Urinary bladder (tissue), 4 donors: ENCODE measurements around the gene TTYH3. TPM values are rescaled to one million over a fixed set of nuclear protein-coding genes. Genes with fewer than 3 reads are reported as not detected.
"Not testable (repeated sequence)": the region's sequence is repeated elsewhere in the genome, so short reads cannot be mapped to it uniquely, and the experiment has no call there.

Experiments used
- DNase-seq: peaks from one replicate; pipeline ENCODE4 v3.0.0-alpha.2; 2015; ENCODE audit errors: extremely low spot score
- H3K27ac ChIP-seq: one replicate; pipeline ENCODE4 v1.5.1; 2013; ENCODE audit warnings: low read depth, mild to moderate bottlenecking, moderate library complexity
- H3K36me3 ChIP-seq: one replicate; pipeline ENCODE4 v1.6.1; 2013; ENCODE audit warnings: mild to moderate bottlenecking, moderate library complexity; ENCODE audit not compliant: insufficient read depth
- H3K4me1 ChIP-seq: one replicate; pipeline ENCODE4 v1.6.1; 2013; ENCODE audit warnings: mild to moderate bottlenecking, moderate library complexity; ENCODE audit not compliant: insufficient read depth
- H3K4me3 ChIP-seq: one replicate; pipeline ENCODE4 v1.5.1; 2013; ENCODE audit warnings: low read depth, low read length
- WGBS: extraction: QIAGEN DNeasy Blood & Tissue Kit; methylation state at CpG from one replicate; pipeline ENCODE4 v1.1.7; 2013; 5-methylcytosine and 5-hydroxymethylcytosine counted together
- polyA plus RNA-seq: library from polyadenylated mRNA; stranded (reverse); fragments of 200-250 nt; gene quantifications from one replicate; pipeline ENCODE4 v1.2.3, GENCODE V29; 2013
- total RNA-seq: library from RNA; depleted of rRNA; stranded (reverse); fragments of >200 nt; gene quantifications from one replicate; pipeline ENCODE4 v1.2.3, GENCODE V29; 2014
- donor health status: healthy with polysubstance abuse.
- donor health status: healthy.

Gene TTYH3
- total and polyA plus RNA-seq, 2 donors, result 26.7 to 29.2 TPM

- H3K4me3 ChIP-seq, result no peak overlapping the region
- H3K27ac ChIP-seq, result no peak overlapping the region
- H3K36me3 ChIP-seq, result no peaks in the 10 kb centered on the region
- H3K4me1 ChIP-seq, result no peaks in the 10 kb centered on the region
- no peak for DNase-seq
- WGBS, result 75% methylated on average over 26 of the region's 26 CpGs
Measured at GRCh38 chr7:2607122-2607922, 24.5 kb upstream of the TTYH3 start.

GRCh38 chr7:2607923-2608904 is 23.6 kb upstream of the TTYH3 start:
- Histone ChIP-seq H3K27ac (no peak overlapping the region), H3K4me1 (no peaks in the 10 kb centered on the region), H3K4me3 (no peak overlapping the region), H3K36me3 (no peaks in the 10 kb centered on the region)
- 84% methylated on average over 37 of the region's 37 CpGs for WGBS
- no peak for DNase-seq

GRCh38 chr7:2608921-2609411 is 22.8 kb upstream of the TTYH3 start:
- Histone ChIP-seq H3K27ac (no peak overlapping the region), H3K4me3 (no peak overlapping the region), H3K36me3 (no peaks in the 10 kb centered on the region), H3K4me1 (no peaks in the 10 kb centered on the region)
- DNase-seq, result no peak
- 68% methylated on average over 14 of the region's 14 CpGs for WGBS

- 93% methylated on average over 6 of the region's 6 CpGs for WGBS
- DNase-seq, H3K4me1 ChIP-seq, H3K27ac ChIP-seq, H3K4me3 ChIP-seq, H3K36me3 ChIP-seq: not testable (repeated sequence)
Measured at GRCh38 chr7:2609646-2610045, 22.1 kb upstream of the TTYH3 start.

- no peaks in the 10 kb centered on the region for H3K4me1 ChIP-seq
- WGBS, result 95% methylated on average over 14 of the region's 14 CpGs
- DNase-seq, result no peak
- no peak overlapping the region for H3K4me3 ChIP-seq
- no peaks in the 10 kb centered on the region for H3K36me3 ChIP-seq
- no peak overlapping the region for H3K27ac ChIP-seq
Measured at GRCh38 chr7:2610466-2610865, 21.3 kb upstream of the TTYH3 start.

- DNase-seq, result no peak
- Histone ChIP-seq H3K4me3 (no peak overlapping the region), H3K4me1 (no peaks in the 10 kb centered on the region), H3K36me3 (no peaks in the 10 kb centered on the region), H3K27ac (no peak overlapping the region)
- 76% methylated on average over 14 of the region's 14 CpGs for WGBS
Measured at GRCh38 chr7:2610898-2611297, 20.9 kb upstream of the TTYH3 start.

GRCh38 chr7:2611401-2611800 is 20.4 kb upstream of the TTYH3 start:
- DNase-seq, result no peak
- WGBS, result 91% methylated on average over 11 of the region's 11 CpGs
- H3K36me3 ChIP-seq, result no peaks in the 10 kb centered on the region
- H3K27ac ChIP-seq, result no peak overlapping the region
- no peaks in the 10 kb centered on the region for H3K4me1 ChIP-seq
- no peak overlapping the region for H3K4me3 ChIP-seq

GRCh38 chr7:2611922-2612321 is 19.9 kb upstream of the TTYH3 start:
- WGBS, result 92% methylated on average over 10 of the region's 10 CpGs
- Histone ChIP-seq H3K27ac (no peak overlapping the region), H3K4me3 (no peak overlapping the region), H3K4me1 (no peaks in the 10 kb centered on the region), H3K36me3 (no peaks in the 10 kb centered on the region)
- DNase-seq, result no peak

- 80% methylated on average over 14 of the region's 15 CpGs for WGBS
- Histone ChIP-seq H3K4me1 (no peaks in the 10 kb centered on the region), H3K4me3 (no peak overlapping the region), H3K27ac (no peak overlapping the region), H3K36me3 (no peaks in the 10 kb centered on the region)
- no peak for DNase-seq
Measured at GRCh38 chr7:2612445-2613097, 19.2 kb upstream of the TTYH3 start.

GRCh38 chr7:2613098-2613930 is 18.5 kb upstream of the TTYH3 start:
- Histone ChIP-seq H3K27ac (no peak overlapping the region), H3K4me3 (no peak overlapping the region), H3K4me1 (no peaks in the 10 kb centered on the region), H3K36me3 (no peaks in the 10 kb centered on the region)
- WGBS, result 72% methylated on average over 19 of the region's 19 CpGs
- no peak for DNase-seq

GRCh38 chr7:2613931-2614600 is 17.7 kb upstream of the TTYH3 start:
- WGBS, result 24% methylated on average over 22 of the region's 22 CpGs
- no peaks in the 10 kb centered on the region for H3K4me1 ChIP-seq
- no peaks in the 10 kb centered on the region for H3K36me3 ChIP-seq
- no peak overlapping the region for H3K27ac ChIP-seq
- DNase-seq, result no peak
- no peak overlapping the region for H3K4me3 ChIP-seq

- Histone ChIP-seq H3K4me3 (no peak overlapping the region), H3K36me3 (no peaks in the 10 kb centered on the region), H3K27ac (no peak overlapping the region), H3K4me1 (no peaks in the 10 kb centered on the region)
- 40% methylated on average over 22 of the region's 22 CpGs for WGBS
- no peak for DNase-seq
Measured at GRCh38 chr7:2614631-2615330, 17.0 kb upstream of the TTYH3 start.
